ENCODE data around the gene SNX20. TPM values are rescaled to one million over a fixed set of nuclear protein-coding genes. Genes with fewer than 3 reads are reported as not detected.

Gene SNX20
- total and polyA plus RNA-seq, 10 of the 15 experiments (the other 5 are each of a cell fraction or from before 2014, with no cell fraction given) = 4.6 to 30.8 (median 21.9) TPM

DNA sequence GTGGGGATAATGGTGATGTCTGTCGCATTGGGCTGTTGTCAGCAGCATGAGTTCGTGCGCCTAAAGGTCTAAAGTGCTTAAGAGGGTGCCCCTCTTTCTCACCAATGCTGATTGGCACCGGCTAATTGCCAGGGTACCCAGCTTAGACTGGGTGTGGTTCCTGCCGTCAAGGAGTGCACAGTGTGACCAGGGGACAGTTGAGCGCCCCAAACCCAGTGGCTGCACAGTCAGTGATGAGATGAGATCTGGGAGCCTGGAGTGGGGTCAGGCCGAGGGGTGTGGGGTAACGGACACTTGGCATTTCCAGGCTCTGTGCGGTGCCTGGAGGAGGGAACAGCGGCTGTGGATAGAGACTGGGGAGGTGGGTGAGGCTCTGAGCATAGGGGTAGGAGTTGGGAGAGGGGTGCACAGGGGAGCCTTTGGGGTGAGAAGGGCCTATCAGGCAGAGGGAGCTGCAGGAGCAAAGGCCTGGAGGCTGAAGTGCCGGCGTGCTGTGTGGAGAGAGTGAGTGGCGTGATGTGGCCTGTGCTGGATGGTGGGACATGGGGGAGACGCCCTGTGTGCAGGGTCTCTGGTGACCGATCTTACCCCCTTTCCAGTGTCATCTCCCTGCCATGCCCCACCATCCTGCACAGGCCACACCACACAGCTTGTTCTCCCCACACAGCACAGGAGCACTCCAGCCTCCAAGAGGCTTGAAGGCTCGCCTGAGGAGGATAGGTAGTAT is 58.3 kb downstream of the SNX20 start (continued):
- TF ChIP-seq ZNF687 (IDR thresholded peaks at IDR 0.05) = no peak

DNA sequence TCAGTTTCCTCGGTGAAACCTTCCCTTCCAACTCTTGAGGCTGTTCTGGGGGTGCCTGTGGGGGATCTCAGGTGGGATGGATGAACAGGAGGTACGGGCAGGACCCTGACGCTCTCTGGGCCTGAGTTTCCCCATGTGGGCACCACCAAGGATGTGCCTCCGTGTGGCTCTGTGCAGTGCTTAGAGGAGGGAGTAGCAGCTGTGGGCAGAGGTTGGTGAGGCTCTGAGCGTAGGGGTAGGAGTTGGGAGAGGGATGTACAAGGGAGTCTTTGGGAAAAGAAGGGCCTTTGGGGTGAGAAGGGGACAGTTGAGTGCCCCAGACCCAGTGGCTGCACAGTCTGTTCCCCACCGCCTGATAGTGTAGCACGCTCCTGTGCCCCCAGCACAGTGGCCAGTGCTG is 59.1 kb downstream of the SNX20 start:
- in situ Hi-C loops (cut with MboI) = no loop called here
- no peak overlapping the region for H3K9ac ChIP-seq (ENCODE audit: control insufficient read depth, insufficient read depth, low read length)
- ChIA-PET SMC1A (ENCODE audit: uncharacterized antibody, unreplicated experiment) (no interaction called here), RAD21 (ENCODE audit: unreplicated experiment) (no interaction called here), POLR2A (no interaction called here), CTCF (no interaction called here)
- no peaks in the 10 kb centered on the region for H3K36me3 ChIP-seq (ENCODE audit: control insufficient read depth in 2 of 2, insufficient read depth in 2 of 2, low read length in 1 of 2)
- H4K20me1 ChIP-seq (ENCODE audit: control insufficient read depth, insufficient read depth) = no peaks in the 10 kb centered on the region
- no peak overlapping the region for H3K27ac ChIP-seq (ENCODE audit: control insufficient read depth, insufficient read depth)
- no peaks in the 10 kb centered on the region for H3K9me3 ChIP-seq (replicated peaks; ENCODE audit: control insufficient read depth, insufficient read depth, low read length)
- H2AFZ ChIP-seq (ENCODE audit: control insufficient read depth, low read depth, low read length) = no peak overlapping the region
- intact Hi-C loops (cut with micrococcal nuclease; ENCODE audit: unreplicated experiment) = no loop called here
- H3K4me1 ChIP-seq (ENCODE audit: control insufficient read depth, insufficient read depth, low read length) = no peaks in the 10 kb centered on the region; the same call in 1 of the 2 replicates
- H3K79me2 ChIP-seq (ENCODE audit: control insufficient read depth, insufficient read depth, low read length) = no peaks in the 10 kb centered on the region
- ATAC-seq (no peak), DNase-seq (ENCODE audit: low read depth, low spot score) (no peak), FAIRE-seq (no peak)
- H3K4me2 ChIP-seq (ENCODE audit: control insufficient read depth, insufficient read depth) = no peak overlapping the region
- WGBS (ENCODE audit: insufficient coverage, insufficient replicate concordance, low lambda C conversion rate, missing lambda C conversion rate) = 42% methylated on average over 7 of the region's 7 CpGs
- no peaks in the 10 kb centered on the region for H3K27me3 ChIP-seq (replicated peaks in 1 of 2; ENCODE audit: control insufficient read depth in 2 of 2, insufficient read depth in 2 of 2, low read length in 1 of 2)
- no TSS peak for BruUV-seq (replicated peaks)
- no peak overlapping the region for H3K4me3 ChIP-seq
- TF ChIP-seq ZNF687 (IDR thresholded peaks at IDR 0.05) = no peak
- no peak for TF ChIP-seq CREM (IDR thresholded peaks at IDR 0.05; ENCODE audit: low read depth)
- TF ChIP-seq SUPT20H (IDR thresholded peaks at IDR 0.05; ENCODE audit: borderline replicate concordance, control insufficient read depth, low read depth, low read length) = no peak
- no peak for TF ChIP-seq ZBTB4 (CRISPR knock-in tag; IDR thresholded peaks at IDR 0.05)
- no peak for TF ChIP-seq ZZZ3 (IDR thresholded peaks at IDR 0.05; ENCODE audit: control insufficient read depth, insufficient read length, low read depth)
- TF ChIP-seq HDAC2 (IDR thresholded peaks at IDR 0.05) = no peak
- no peak for TF ChIP-seq BACH1 (IDR thresholded peaks at IDR 0.05; ENCODE audit: borderline replicate concordance)
- TF ChIP-seq POLR2AphosphoS5 (IDR thresholded peaks at IDR 0.05; ENCODE audit: low read length) = no peak
- TF ChIP-seq PML (IDR thresholded peaks at IDR 0.05; ENCODE audit: low read length) = no peak
- no peak for TF ChIP-seq ZBED1 (IDR thresholded peaks at IDR 0.05; ENCODE audit: borderline replicate concordance)

Data from GM12878 (cell line).